Vagina (tissue), 2 donors: ENCODE results near the gene JAKMIP1.

Source experiments
- CTCF ChIP-seq, 3 experiments: fragments of 450-650 bp in 2 of 3; fragments of 200-600 bp in 1 of 3; sonication (generic) in 1 of 3; IDR thresholded peaks; one replicate each; pipeline ENCODE4 v1.5.1; 2017 to 2019; ENCODE audit warnings: antibody characterized with exemption in 3 of 3, mild to moderate bottlenecking in 2 of 3, moderate library complexity in 2 of 3
- POLR2A ChIP-seq, 2 donors: fragments of 450-650 bp; IDR thresholded peaks; one replicate each; pipeline ENCODE4 v1.6.1; 2017; ENCODE audit warnings: antibody characterized with exemption in 2 of 2, mild to moderate bottlenecking in 2 of 2, moderate library complexity in 2 of 2
- POLR2AphosphoS5 ChIP-seq, 2 donors: sonication (generic); formaldehyde crosslinking; IDR thresholded peaks; one replicate each; pipeline ENCODE4 v1.9.0; 2017; ENCODE audit warnings: antibody characterized with exemption in 2 of 2, mild to moderate bottlenecking in 2 of 2, low read depth in 1 of 2; ENCODE audit not compliant: insufficient read depth in 1 of 2

- TF ChIP-seq CTCF (IDR thresholded peaks at IDR 0.05) (no peak), POLR2A (IDR thresholded peaks at IDR 0.05) (no peak), POLR2AphosphoS5 (IDR thresholded peaks at IDR 0.05; ENCODE audit: insufficient read depth in 1 of 2, low read depth in 1 of 2) (no peak)
Measured at GRCh38 chr4:6205567-6205931, 5.2 kb upstream of the JAKMIP1 start.
